Measurements from ENCODE around the gene SLCO2A1. TPM values are rescaled to one million over a fixed set of nuclear protein-coding genes. Genes with fewer than 3 reads are reported as not detected.

The SLCO2A1 gene
- total RNA-seq, 2 donors from 2014 or later = 0.10 TPM; not detected in 1

GRCh38 chr3:133938770-133939462 lies 90.8 kb downstream of the SLCO2A1 start:
- DNase-seq = no peak
- no peaks in the 10 kb centered on the region for H3K36me3 Mint-ChIP-seq (ENCODE audit: insufficient read depth in 2 of 2)
- no peak for ATAC-seq (replicated peaks in 1 of 2)
- H3K9me3 Mint-ChIP-seq = no peaks in the 10 kb centered on the region
- H3K4me1 Mint-ChIP-seq (ENCODE audit: low read depth) = peaks cover 17% of the 10 kb centered on the region
- H3K4me3 Mint-ChIP-seq = no peak overlapping the region
- peaks cover 18% of the 10 kb centered on the region for H3K27me3 Mint-ChIP-seq (ENCODE audit: low read depth)
- H3K27ac Mint-ChIP-seq = no peak overlapping the region

- H3K9me3 Mint-ChIP-seq = no peaks in the 10 kb centered on the region
- no peak for DNase-seq
- no peak overlapping the region for H3K4me3 Mint-ChIP-seq
- ATAC-seq (replicated peaks in 1 of 2) = no peak
- H3K36me3 Mint-ChIP-seq (ENCODE audit: insufficient read depth in 2 of 2) = no peaks in the 10 kb centered on the region
- no peak overlapping the region for H3K27ac Mint-ChIP-seq
- peaks cover 9% of the 10 kb centered on the region for H3K4me1 Mint-ChIP-seq (ENCODE audit: low read depth)
- peaks cover 16% of the 10 kb centered on the region for H3K27me3 Mint-ChIP-seq (ENCODE audit: low read depth)
Measured at GRCh38 chr3:133937756-133938601, 91.7 kb downstream of the SLCO2A1 start.

GRCh38 chr3:133937061-133937686 lies 92.6 kb downstream of the SLCO2A1 start:
- Mint-ChIP-seq H3K9me3 (no peaks in the 10 kb centered on the region), H3K4me3 (no peak overlapping the region), H3K36me3 (ENCODE audit: insufficient read depth in 2 of 2) (no peaks in the 10 kb centered on the region), H3K4me1 (ENCODE audit: low read depth) (peaks cover 1% of the 10 kb centered on the region), H3K27me3 (ENCODE audit: low read depth) (peaks cover 10% of the 10 kb centered on the region), H3K27ac (no peak overlapping the region)
- ATAC-seq (replicated peaks in 1 of 2) (no peak), DNase-seq (no peak)

GRCh38 chr3:133935843-133936769 lies 93.6 kb downstream of the SLCO2A1 start:
- ATAC-seq (replicated peaks in 1 of 2) (no peak), DNase-seq (no peak)
- no peak overlapping the region for H3K4me3 Mint-ChIP-seq
- H3K27me3 Mint-ChIP-seq (ENCODE audit: low read depth) = peaks cover 10% of the 10 kb centered on the region
- no peaks in the 10 kb centered on the region for H3K36me3 Mint-ChIP-seq (ENCODE audit: insufficient read depth in 2 of 2)
- no peak overlapping the region for H3K27ac Mint-ChIP-seq
- no peaks in the 10 kb centered on the region for H3K9me3 Mint-ChIP-seq
- H3K4me1 Mint-ChIP-seq (ENCODE audit: low read depth) = no peaks in the 10 kb centered on the region

- no peaks in the 10 kb centered on the region for H3K9me3 Mint-ChIP-seq
Measured at GRCh38 chr3:133934996-133935842, 94.5 kb downstream of the SLCO2A1 start.

GRCh38 chr3:133934073-133934970 lies 95.4 kb downstream of the SLCO2A1 start:
- Mint-ChIP-seq H3K9me3 (no peaks in the 10 kb centered on the region), H3K27me3 (ENCODE audit: low read depth) (peaks cover 7% of the 10 kb centered on the region), H3K36me3 (ENCODE audit: insufficient read depth in 2 of 2) (no peaks in the 10 kb centered on the region), H3K27ac (no peak overlapping the region), H3K4me3 (no peak overlapping the region), H3K4me1 (ENCODE audit: low read depth) (no peaks in the 10 kb centered on the region)
- DNase-seq = no peak
- ATAC-seq (replicated peaks in 1 of 2) = no peak

More at GRCh38 chr3:133934996-133935842, 94.5 kb downstream of the SLCO2A1 start:
- no peak for ATAC-seq (replicated peaks in 1 of 2)
- Mint-ChIP-seq H3K27ac (no peak overlapping the region), H3K36me3 (ENCODE audit: insufficient read depth in 2 of 2) (no peaks in the 10 kb centered on the region), H3K27me3 (ENCODE audit: low read depth) (peaks cover 5% of the 10 kb centered on the region), H3K4me1 (ENCODE audit: low read depth) (no peaks in the 10 kb centered on the region), H3K4me3 (no peak overlapping the region)
- no peak for DNase-seq

- Mint-ChIP-seq H3K4me1 (ENCODE audit: low read depth) (no peaks in the 10 kb centered on the region), H3K27ac (no peak overlapping the region), H3K4me3 (no peak overlapping the region), H3K27me3 (ENCODE audit: low read depth) (peaks cover 12% of the 10 kb centered on the region), H3K9me3 (no peaks in the 10 kb centered on the region), H3K36me3 (ENCODE audit: insufficient read depth in 2 of 2) (no peaks in the 10 kb centered on the region)
- ATAC-seq (replicated peaks in 1 of 2) = no peak
- no peak for DNase-seq
Measured at GRCh38 chr3:133933097-133934024, 96.4 kb downstream of the SLCO2A1 start.

- Mint-ChIP-seq H3K4me3 (no peak overlapping the region), H3K36me3 (ENCODE audit: insufficient read depth in 2 of 2) (no peaks in the 10 kb centered on the region), H3K27me3 (ENCODE audit: low read depth) (peaks cover 8% of the 10 kb centered on the region), H3K27ac (no peak overlapping the region), H3K9me3 (no peaks in the 10 kb centered on the region), H3K4me1 (ENCODE audit: low read depth) (peaks cover 7% of the 10 kb centered on the region)
- ATAC-seq (replicated peaks in 1 of 2) = no peak
- no peak for DNase-seq
Measured at GRCh38 chr3:133932009-133932408, 97.7 kb downstream of the SLCO2A1 start.

- Mint-ChIP-seq H3K27ac (no peak overlapping the region), H3K27me3 (ENCODE audit: low read depth) (peaks cover 8% of the 10 kb centered on the region), H3K36me3 (ENCODE audit: insufficient read depth in 2 of 2) (no peaks in the 10 kb centered on the region), H3K4me1 (ENCODE audit: low read depth) (peaks cover 7% of the 10 kb centered on the region), H3K4me3 (no peak overlapping the region), H3K9me3 (no peaks in the 10 kb centered on the region)
- DNase-seq (no peak), ATAC-seq (replicated peaks in 1 of 2) (no peak)
Measured at GRCh38 chr3:133931084-133931483, 98.6 kb downstream of the SLCO2A1 start.

- DNase-seq = no peak
- peaks cover 7% of the 10 kb centered on the region for H3K4me1 Mint-ChIP-seq (ENCODE audit: low read depth)
Measured at GRCh38 chr3:133930341-133930933, 99.3 kb downstream of the SLCO2A1 start.

More at GRCh38 chr3:133930341-133930933, 99.3 kb downstream of the SLCO2A1 start:
- no peak overlapping the region for H3K4me3 Mint-ChIP-seq
- H3K36me3 Mint-ChIP-seq (ENCODE audit: insufficient read depth in 2 of 2) = no peaks in the 10 kb centered on the region
- no peaks in the 10 kb centered on the region for H3K9me3 Mint-ChIP-seq
- H3K27me3 Mint-ChIP-seq (ENCODE audit: low read depth) = peaks cover 8% of the 10 kb centered on the region
- H3K27ac Mint-ChIP-seq = no peak overlapping the region
- no peak for ATAC-seq (replicated peaks in 1 of 2)

Data from activated T-cell treated with anti-CD3 and anti-CD28 coated beads, Interleukin-2, amount 50 U/mL, for 72 hours (primary cell).